H1 (cell line): ENCODE results near the gene PROSER3. TPM values are rescaled to one million over a fixed set of nuclear protein-coding genes. Genes with fewer than 3 reads are reported as not detected.
A peak's percentile ranks its signal among the peaks of the same experiment; 100 is the strongest.

Source experiments
- CTCF ChIA-PET: fragments of 300-600 bp; sonication (Branson Sonifier 250); formaldehyde crosslinking; loops from one replicate; lab custom pipeline; 2021; ENCODE audit not compliant: partially characterized antibody; lab: Charles Lee
- POLR2A ChIA-PET: fragments of 300-600 bp; sonication (Branson Sonifier 250); formaldehyde crosslinking; loops from one replicate; lab custom pipeline; 2021; ENCODE audit warnings: inconsistent platforms; ENCODE audit not compliant: partially characterized antibody; lab: Charles Lee
- DNase-seq, 2 experiments: peaks; one replicate each; pipeline versions ENCODE4 v3.0.0 to v3.0.0-alpha.2; 2010 to 2022; ENCODE audit warnings: low spot score in 2 of 2, low read depth in 1 of 2, mixed read lengths in 1 of 2
- FAIRE-seq: peaks from 2 replicates; lab custom pipeline; 2011; peaks lifted over from hg19 to GRCh38; lab: Jason Lieb, UNC
- H2AFZ ChIP-seq: 2 replicates; pipeline ENCODE4 v1.8.1; 2012; ENCODE audit warnings: low read length, inconsistent platforms
- H2AK5ac ChIP-seq: 2 replicates; pipeline ENCODE4 v1.6.1; 2013; ENCODE audit warnings: low read depth, low read length
- H2BK120ac ChIP-seq: replicated peaks from 2 replicates; pipeline ENCODE3; 2013; ENCODE audit warnings: low read depth, low read length, inconsistent platforms
- H2BK12ac ChIP-seq: 2 replicates; pipeline ENCODE4 v1.6.1; 2013; ENCODE audit warnings: low read depth, low read length
- H2BK15ac ChIP-seq: 2 replicates; pipeline ENCODE4 v1.6.1; 2013; ENCODE audit warnings: low read length
- H2BK20ac ChIP-seq: 2 replicates; pipeline ENCODE4 v1.6.1; 2013; ENCODE audit warnings: low read length
- H2BK5ac ChIP-seq: 2 replicates; pipeline ENCODE4 v1.6.1; 2013; ENCODE audit warnings: low read depth, low read length
- H3K14ac ChIP-seq: 2 replicates; pipeline ENCODE4 v1.6.1; 2013; ENCODE audit warnings: inconsistent platforms; ENCODE audit not compliant: insufficient read length
- H3K18ac ChIP-seq: 2 replicates; pipeline ENCODE4 v1.6.1; 2013; ENCODE audit warnings: low read length; ENCODE audit errors: extremely low read depth
- H3K23ac ChIP-seq: 2 replicates; pipeline ENCODE4 v1.6.1; 2013; ENCODE audit warnings: inconsistent platforms; ENCODE audit not compliant: insufficient read length
- H3K23me2 ChIP-seq: 2 replicates; pipeline ENCODE4 v1.6.1; 2013; ENCODE audit warnings: low read depth, low read length
- H3K27ac ChIP-seq: 2 replicates; pipeline ENCODE4 v1.6.1; 2011; ENCODE audit warnings: low read depth, low read length, inconsistent platforms
- H3K27me3 ChIP-seq, 4 experiments: replicated peaks in 1 of 4; 1 replicate in 1 of 4; 2 replicates in 3 of 4; pipeline versions ENCODE4 v1.6.1 to v1.8.1; 2011 to 2013; ENCODE audit warnings: low read length in 3 of 4, mild to moderate bottlenecking in 3 of 4, inconsistent platforms in 2 of 4, mixed read lengths in 2 of 4, moderate library complexity in 1 of 4; ENCODE audit not compliant: control insufficient read depth in 3 of 4, insufficient read depth in 3 of 4; ENCODE audit errors: extremely low read depth in 1 of 4
- H3K36me3 ChIP-seq, 4 experiments: 2 replicates each; pipeline versions ENCODE4 v1.6.1 to v1.8.1; 2011 to 2013; ENCODE audit warnings: mild to moderate bottlenecking in 4 of 4, low read length in 3 of 4, moderate library complexity in 2 of 4, control low read depth in 1 of 4, inconsistent platforms in 1 of 4; ENCODE audit not compliant: insufficient read depth in 4 of 4, control insufficient read depth in 2 of 4
- H3K4ac ChIP-seq: replicated peaks from 2 replicates; pipeline ENCODE3; 2013; ENCODE audit warnings: low read length, low read depth, mixed read lengths, inconsistent platforms; ENCODE audit not compliant: insufficient read length
- H3K4me1 ChIP-seq, 4 experiments: replicated peaks in 1 of 4; 1 replicate in 1 of 4; 2 replicates in 3 of 4; pipeline versions ENCODE4 v1.6.1 to v1.8.1; 2011 to 2013; ENCODE audit warnings: low read length in 3 of 4, inconsistent platforms in 2 of 4, mixed read lengths in 1 of 4; ENCODE audit not compliant: insufficient read depth in 4 of 4, control insufficient read depth in 3 of 4
- H3K4me2 ChIP-seq, 2 experiments: 2 replicates each; pipeline versions ENCODE4 v1.6.1 to v1.8.1; 2011 to 2013; ENCODE audit warnings: low read depth in 2 of 2, low read length in 2 of 2, control low read depth in 1 of 2, inconsistent platforms in 1 of 2, mild to moderate bottlenecking in 1 of 2; ENCODE audit not compliant: insufficient read depth in 1 of 2
- H3K4me3 ChIP-seq, 4 experiments: fragments of 200-600, 300-600 bp in 1 of 4; sonication (generic), shearing (Covaris generic), sonication (Bioruptor Twin) in 1 of 4; 2 replicates each; pipeline versions ENCODE4 v1.5.1 to v1.8.1; 2011 to 2016; ENCODE audit warnings: low read length in 4 of 4, low read depth in 3 of 4, control low read depth in 2 of 4, inconsistent platforms in 2 of 4, mild to moderate bottlenecking in 2 of 4, mixed read lengths in 1 of 4, moderate library complexity in 1 of 4; ENCODE audit not compliant: insufficient read depth in 2 of 4; ENCODE audit errors: extremely low read depth in 1 of 4
- H3K56ac ChIP-seq: replicated peaks from 2 replicates; pipeline ENCODE3; 2013; ENCODE audit warnings: low read depth, mild to moderate bottlenecking, mixed read lengths, low read length, inconsistent platforms; ENCODE audit not compliant: insufficient read length
- H3K79me1 ChIP-seq: 2 replicates; pipeline ENCODE4 v1.6.1; 2013; ENCODE audit warnings: low read depth, low read length, control low read depth
- H3K79me2 ChIP-seq, 2 experiments: 2 replicates each; pipeline versions ENCODE4 v1.6.1 to v1.8.1; 2012 to 2013; ENCODE audit warnings: low read length in 2 of 2, mild to moderate bottlenecking in 2 of 2, inconsistent platforms in 1 of 2; ENCODE audit not compliant: insufficient read depth in 2 of 2, control insufficient read depth in 1 of 2
- H3K9ac ChIP-seq, 4 experiments: replicated peaks in 1 of 4; 1 replicate in 1 of 4; 2 replicates in 3 of 4; pipeline versions ENCODE4 v1.6.1 to v1.8.1; 2011 to 2013; ENCODE audit warnings: low read depth in 3 of 4, low read length in 3 of 4, control low read depth in 2 of 4, mild to moderate bottlenecking in 2 of 4, moderate library complexity in 2 of 4, inconsistent platforms in 1 of 4; ENCODE audit errors: extremely low read depth in 1 of 4
- H3K9me3 ChIP-seq, 2 experiments: 2 replicates each; pipeline versions ENCODE4 v1.6.1 to v1.8.1; 2012 to 2013; ENCODE audit warnings: mild to moderate bottlenecking in 2 of 2, moderate library complexity in 2 of 2, control low read depth in 1 of 2, inconsistent platforms in 1 of 2, low read depth in 1 of 2, low read length in 1 of 2, mixed read lengths in 1 of 2; ENCODE audit not compliant: insufficient read depth in 2 of 2
- H4K20me1 ChIP-seq, 2 experiments: replicated peaks in 1 of 2; 2 replicates each; pipeline versions ENCODE3 to v1.8.1; 2011 to 2013; ENCODE audit warnings: inconsistent platforms in 2 of 2, low read length in 2 of 2, mild to moderate bottlenecking in 1 of 2; ENCODE audit not compliant: insufficient read depth in 2 of 2, control insufficient read depth in 1 of 2
- H4K5ac ChIP-seq: 2 replicates; pipeline ENCODE4 v1.6.1; 2013; ENCODE audit warnings: low read length, low read depth, mixed read lengths, inconsistent platforms; ENCODE audit not compliant: insufficient read length
- H4K8ac ChIP-seq: 2 replicates; pipeline ENCODE4 v1.8.0; 2013; ENCODE audit warnings: mild to moderate bottlenecking, moderate library complexity, low read length, inconsistent platforms; ENCODE audit not compliant: insufficient read depth; ENCODE audit errors: extremely low read depth
- H4K91ac ChIP-seq: replicated peaks from 2 replicates; pipeline ENCODE3; 2013; ENCODE audit warnings: low read length, mixed read lengths, inconsistent platforms; ENCODE audit not compliant: insufficient read length
- CBX8 ChIP-seq: fragments of 300-800, 300-1000 bp; sonication (generic); IDR thresholded peaks from 2 replicates; pipeline ENCODE4 v1.7.1; 2016; ENCODE audit warnings: low read depth, low read length, borderline replicate concordance
- CREB1 ChIP-seq: IDR thresholded peaks from 2 replicates; pipeline ENCODE4 v1.6.1; 2012; ENCODE audit warnings: inconsistent platforms
- CTBP2 ChIP-seq: IDR thresholded peaks from 2 replicates; pipeline ENCODE4 v1.7.0; 2011; ENCODE audit warnings: borderline replicate concordance, mild to moderate bottlenecking, moderate library complexity, mixed read lengths, low read length; ENCODE audit not compliant: insufficient read depth, insufficient read length
- FOSL1 ChIP-seq: IDR thresholded peaks from 2 replicates; pipeline ENCODE4 v1.6.1; 2011; ENCODE audit warnings: mild to moderate bottlenecking, low read depth, low read length, moderate library complexity; ENCODE audit not compliant: insufficient read depth
- RBBP5 ChIP-seq: IDR thresholded peaks from 2 replicates; pipeline ENCODE4 v1.7.1; 2012; ENCODE audit warnings: low read depth, mild to moderate bottlenecking, inconsistent platforms, low read length, moderate library complexity, borderline replicate concordance
- RXRA ChIP-seq: IDR thresholded peaks from 2 replicates; pipeline ENCODE4 v1.6.1; 2011; ENCODE audit warnings: low read depth, mild to moderate bottlenecking, low read length, moderate library complexity; ENCODE audit not compliant: insufficient read depth
- SIX5 ChIP-seq: IDR thresholded peaks from 2 replicates; pipeline ENCODE4 v1.6.1; 2011; ENCODE audit warnings: mild to moderate bottlenecking, low read depth, low read length
- SP1 ChIP-seq: IDR thresholded peaks from 2 replicates; pipeline ENCODE4 v1.6.1; 2011; ENCODE audit warnings: low read depth, low read length
- ZNF274 ChIP-seq: IDR thresholded peaks from 2 replicates; pipeline ENCODE4 v1.7.0; 2012; ENCODE audit warnings: low read length, borderline replicate concordance; ENCODE audit errors: extremely low read depth
- WGBS, 2 experiments: shearing (Covaris generic) in 1 of 2; methylation state at CpG; one replicate each; pipeline versions ENCODE4 v1.1.6 to v1.1.7; 2013 to 2015; ENCODE audit warnings: low lambda C conversion rate in 2 of 2, mixed read lengths in 2 of 2, inconsistent platforms in 1 of 2, low coverage in 1 of 2, missing lambda C conversion rate in 1 of 2; ENCODE audit not compliant: insufficient replicate concordance in 2 of 2, insufficient coverage in 1 of 2, insufficient read length in 1 of 2; ENCODE audit errors: extremely low coverage in 1 of 2, missing lambda C conversion rate in 1 of 2; 5-methylcytosine and 5-hydroxymethylcytosine counted together
- polyA plus RNA-seq, 7 experiments: library from polyadenylated mRNA; depleted of rRNA in 3 of 7; stranded (reverse) in 5 of 7; unstranded in 2 of 7; fragments of >200 nt in 5 of 7; fragments of 200-250 nt in 2 of 7; gene quantifications; 1 replicate in 5 of 7; 2 replicates in 1 of 7; 4 replicates in 1 of 7; pipeline versions ENCODE4 v1.2.1 to v1.2.3, GENCODE V29; 2011 to 2013; ENCODE audit warnings: missing spikeins in 2 of 7, mixed read lengths in 2 of 7
- total RNA-seq: library from RNA; stranded (reverse); fragmentation: NEBNext Ultra II Directional; extraction: Animal tissue kit (Norgen Biotek cat#: 25700); gene quantifications from 2 replicates; pipeline ENCODE4 v1.2.1, GENCODE V29; 2021
- TF ChIP-seq, protein P1 (sequence below): IDR thresholded peaks from 2 replicates; pipeline ENCODE4 v1.6.1; 2012; ENCODE audit warnings: inconsistent platforms

Gene PROSER3
- total and polyA plus RNA-seq, 2 of the 8 experiments (the other 6 are each of a cell fraction or from before 2014, with no cell fraction given) = 17.8 to 28.9 TPM

DNA sequence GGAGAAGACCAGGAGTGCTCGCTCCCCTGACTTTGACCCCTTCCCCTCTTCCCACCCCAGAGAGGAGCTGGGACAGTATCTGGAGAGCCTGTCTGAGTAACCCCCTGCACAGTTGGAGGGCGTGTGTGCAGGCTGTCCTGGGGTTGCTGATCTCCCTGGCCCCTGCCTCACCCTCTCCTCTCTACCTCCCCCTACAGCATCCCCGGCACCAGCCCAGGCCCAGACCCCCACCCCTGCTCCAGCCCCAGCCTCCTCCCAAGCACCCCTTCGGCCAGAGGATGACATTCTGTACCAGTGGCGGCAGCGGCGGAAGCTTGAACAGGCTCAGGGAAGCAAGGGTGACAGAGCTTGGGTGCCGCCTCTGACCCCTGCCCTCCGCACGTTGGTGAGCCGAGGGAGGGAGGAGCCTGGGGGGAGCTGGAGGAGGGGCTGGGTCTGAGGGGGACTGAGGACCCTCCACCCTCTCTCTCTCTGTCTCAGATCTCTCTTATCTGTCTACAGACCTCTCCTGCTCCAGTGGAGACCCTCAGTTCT is 8.7 kb downstream of the PROSER3 start:
- Histone ChIP-seq H4K20me1 (peaks cover 4 to 5% of the 10 kb centered on the region in 2 experiments), H4K5ac (no peak overlapping the region), H3K4me3 (no peak overlapping the region), H3K23me2 (no peaks in the 10 kb centered on the region; the same call in 1 of the 2 replicates), H3K27me3 (no peaks in the 10 kb centered on the region), H3K4me1 (peaks cover 0 to 13% (median 7%) of the 10 kb centered on the region in 4 experiments; a peak in 5 of 7 replicates), H3K4me2 (no peak overlapping the region; a peak in 1 of 4 replicates), H3K79me2 (no peaks in the 10 kb centered on the region), H3K23ac (no peak overlapping the region), H3K4ac (no peak overlapping the region), H4K91ac (no peak overlapping the region), H3K27ac (no peak overlapping the region), H3K56ac (no peak overlapping the region), H2BK20ac (no peak overlapping the region), H3K14ac (no peak overlapping the region), H4K8ac (peak overlapping the region; percentile 65; the same call in 1 of the 2 replicates), H3K36me3 (peaks cover 0 to 12% (median 5%) of the 10 kb centered on the region in 4 experiments; a peak in 5 of 8 replicates), H3K9ac (no peak overlapping the region), H3K18ac (no peak overlapping the region), H2AK5ac (no peak overlapping the region), H2AFZ (no peak overlapping the region), H3K79me1 (no peaks in the 10 kb centered on the region; the same call in 1 of the 2 replicates), H3K9me3 (no peaks in the 10 kb centered on the region), H2BK15ac (no peak overlapping the region), H2BK5ac (no peak overlapping the region), H2BK12ac (no peak overlapping the region), H2BK120ac (no peak overlapping the region)
- ChIA-PET POLR2A (interaction anchor here (0.8 to 2.8 kb wide), 8 partner anchors 10 to 117 kb away, joined by 3 to 11 read pairs (median 4); partner anchors contain the start of genes HSPB6, IGFLR1, LIN37 and PROSER3), CTCF (interaction anchor here (0.9 to 2.5 kb wide), 4 partner anchors 9 to 53 kb away, joined by 3 to 9 read pairs (median 4); no protein-coding TSS in a partner anchor)
- no peak for DNase-seq
- WGBS, 2 experiments = 83% methylated on average over 8 of the region's 11 CpGs; no CpG with 5 or more reads in 1 of the 2 experiments
- FAIRE-seq = no peak
- TF ChIP-seq SIX5 = no peak
- TF ChIP-seq CREB1 = no peak
- TF ChIP-seq RBBP5 = no peak
- TF ChIP-seq SP1 = no peak
- no peak for TF ChIP-seq CTBP2
- TF ChIP-seq, protein P1, sequence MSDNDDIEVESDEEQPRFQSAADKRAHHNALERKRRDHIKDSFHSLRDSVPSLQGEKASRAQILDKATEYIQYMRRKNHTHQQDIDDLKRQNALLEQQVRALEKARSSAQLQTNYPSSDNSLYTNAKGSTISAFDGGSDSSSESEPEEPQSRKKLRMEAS = no peak
- no peak for TF ChIP-seq ZNF274
- TF ChIP-seq CBX8 = no peak
- TF ChIP-seq RXRA = no peak
- no peak for TF ChIP-seq FOSL1
